Measurements from ENCODE around the gene SPECC1L.
"Not testable (repeated sequence)": the region's sequence is repeated elsewhere in the genome, so short reads cannot be mapped to it uniquely, and the experiment has no call there.

SPECC1L gene

DNA sequence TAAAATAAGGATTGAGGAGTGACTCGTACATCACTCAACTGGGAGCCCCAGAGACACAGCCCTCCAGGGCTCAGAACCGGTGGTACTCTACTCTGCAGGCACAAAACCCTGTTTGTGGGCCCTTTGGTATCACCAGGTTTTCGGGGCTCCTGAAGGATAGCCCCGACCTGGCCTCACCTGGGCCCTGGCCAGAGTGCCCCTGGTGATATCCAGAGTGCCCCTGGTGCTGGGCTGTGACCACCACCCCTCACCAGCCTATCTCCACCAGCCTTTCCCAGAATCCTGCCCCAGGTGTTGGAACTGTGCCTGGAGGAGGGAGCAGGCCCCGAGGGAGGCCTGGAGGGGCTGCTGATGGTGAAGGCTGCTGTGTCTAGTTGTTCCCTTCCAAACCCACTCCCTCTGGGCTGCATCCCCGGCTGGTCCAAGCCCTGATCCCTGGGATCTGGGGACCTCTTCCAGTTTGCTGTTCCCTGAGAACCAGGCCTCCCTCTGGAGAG is 23.6 kb upstream of the SPECC1L start:
- DNase-seq (ENCODE audit: low read depth in 2 of 2): no peak

DNA sequence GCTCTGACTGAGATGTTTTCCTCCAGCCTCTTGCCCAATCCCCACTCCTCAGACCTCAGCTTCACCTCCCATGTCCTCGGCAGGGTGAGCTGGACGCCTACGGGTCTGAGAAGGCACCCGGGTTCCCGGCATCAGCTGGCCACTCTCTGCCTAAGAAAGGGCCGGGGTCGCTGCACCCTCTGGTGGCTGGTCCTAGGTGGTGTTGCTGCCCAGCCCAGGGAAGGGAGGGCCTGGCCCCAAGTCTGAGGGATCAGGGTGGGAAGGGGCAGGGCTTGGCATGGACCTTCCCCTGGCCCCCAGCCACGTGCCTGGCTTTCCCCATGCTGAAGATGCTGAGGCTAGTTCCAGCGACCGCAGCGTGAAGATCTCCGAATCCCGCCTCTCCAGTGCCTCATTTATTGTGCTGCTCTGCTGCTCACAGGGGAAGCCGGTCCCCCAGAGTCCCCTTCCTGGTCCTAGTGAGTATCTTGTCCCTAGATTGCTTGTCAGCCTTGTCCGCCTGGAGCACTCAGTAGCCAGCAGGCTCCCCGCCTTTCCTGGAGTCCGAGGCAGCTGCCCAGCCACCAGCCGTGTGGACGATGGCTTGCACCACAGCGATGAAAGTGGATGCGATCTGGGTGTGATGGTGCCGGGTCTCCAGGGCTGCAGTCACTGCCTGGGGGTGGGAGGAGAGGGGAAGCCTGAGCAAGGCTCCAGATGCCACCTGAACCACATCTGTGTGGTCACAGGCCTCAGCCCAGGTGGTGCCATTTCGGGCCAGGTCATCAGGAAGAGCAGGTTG is 22.9 kb upstream of the SPECC1L start:
- DNase-seq (ENCODE audit: low read depth in 2 of 2): peak; percentile 35 to 39

DNA sequence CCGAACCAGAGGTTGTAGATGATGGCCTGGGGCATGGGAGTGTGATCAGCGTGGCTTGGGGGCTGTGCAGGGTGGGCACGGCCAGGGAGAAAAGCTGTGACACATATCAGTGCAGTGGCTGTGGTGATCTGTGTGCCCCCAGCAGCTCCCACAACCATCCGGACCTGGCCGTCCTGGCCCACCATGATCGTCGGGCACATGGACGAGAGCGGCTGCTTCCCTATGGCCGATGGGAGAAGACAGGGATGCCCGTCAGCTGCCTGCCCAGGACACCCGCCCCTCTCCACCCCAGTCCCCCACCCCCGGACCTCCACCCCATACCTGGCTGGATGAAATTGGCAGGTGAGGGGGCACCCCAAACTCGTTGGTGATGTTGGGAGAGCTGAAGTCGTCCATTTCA is 22.0 kb upstream of the SPECC1L start:
- DNase-seq (ENCODE audit: low read depth in 2 of 2): not testable (repeated sequence)

DNA sequence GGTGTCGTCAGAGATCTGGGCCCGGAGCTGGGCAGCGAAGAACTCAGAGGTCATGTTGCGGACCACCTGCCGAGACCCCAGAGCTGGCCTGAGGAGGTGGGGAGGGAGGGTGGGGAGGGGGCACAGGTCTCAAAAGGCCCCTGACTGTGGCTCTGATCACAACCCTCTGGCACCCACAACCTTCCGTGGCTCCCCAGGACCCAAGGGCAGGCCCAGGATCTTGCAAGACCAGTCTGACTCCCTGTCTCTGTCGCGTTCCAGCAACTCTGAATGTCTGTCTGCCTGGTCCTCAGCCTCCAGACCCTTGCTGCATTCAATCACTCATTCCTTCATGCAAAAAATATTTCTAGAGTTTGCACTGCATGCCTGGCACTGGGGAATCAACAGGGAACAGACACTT is 21.2 kb upstream of the SPECC1L start:
- DNase-seq (ENCODE audit: low read depth in 2 of 2): not testable (repeated sequence)

DNA sequence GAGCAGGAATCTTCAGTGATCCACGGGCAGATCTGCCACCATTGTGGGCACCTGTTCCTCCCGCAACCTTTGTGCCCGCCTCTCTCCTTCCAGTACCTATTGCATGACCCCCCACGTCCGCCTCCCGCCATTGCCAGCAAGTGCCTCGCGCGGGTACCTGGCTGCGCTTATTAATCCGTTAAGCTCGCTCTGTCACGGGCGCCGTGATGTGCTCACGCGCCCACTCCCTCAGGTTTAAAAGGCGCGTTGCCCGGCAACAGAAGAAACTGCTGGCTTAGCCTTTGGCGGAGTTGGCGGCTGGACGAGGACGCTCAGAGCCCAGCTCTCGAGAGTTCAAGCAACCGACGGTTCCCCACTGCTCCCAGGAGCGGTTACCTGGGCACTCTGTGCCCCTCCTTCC is 19.3 kb upstream of the SPECC1L start:
- DNase-seq (ENCODE audit: low read depth in 2 of 2): not testable (repeated sequence)

DNA sequence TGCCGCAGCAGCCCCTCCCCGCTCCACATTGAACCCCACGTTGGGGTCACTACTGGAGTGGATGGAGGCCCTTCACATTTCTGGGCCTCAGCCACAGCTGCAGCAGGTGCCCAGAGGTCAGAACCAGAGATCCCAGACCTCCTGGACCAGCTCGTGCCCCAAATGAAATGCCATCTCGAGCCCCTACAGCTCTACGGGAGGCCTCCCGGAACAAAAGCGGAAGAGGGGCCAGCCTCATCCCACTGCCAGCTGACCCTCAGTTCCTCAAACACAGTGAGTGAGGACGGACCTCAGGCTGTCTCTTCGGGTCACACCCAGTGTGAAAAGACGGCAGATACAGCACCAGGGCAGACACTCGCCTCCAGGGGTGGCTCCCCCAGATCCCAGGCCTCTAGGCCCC is 17.5 kb upstream of the SPECC1L start:
- not testable (repeated sequence) for DNase-seq (ENCODE audit: low read depth in 2 of 2)

DNA sequence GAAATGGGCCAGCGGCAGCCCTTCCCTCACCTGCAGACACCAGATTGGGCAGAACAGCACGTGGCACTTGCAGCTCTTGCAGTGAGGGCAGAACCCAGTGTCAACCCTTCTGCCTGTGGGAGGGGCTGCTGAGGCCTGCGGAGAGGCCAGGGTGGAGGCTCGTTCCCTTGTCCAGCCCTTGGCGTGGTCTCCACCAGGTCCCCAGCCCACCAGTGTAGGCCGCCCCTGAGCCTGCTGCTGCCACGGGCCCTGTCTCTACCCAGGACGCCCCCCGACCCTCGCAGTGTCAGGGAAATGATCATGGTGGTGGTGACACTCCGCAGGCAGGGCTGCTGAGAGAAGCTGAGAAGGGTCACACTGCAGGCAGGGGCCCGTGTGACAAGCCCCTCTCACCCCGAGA is 14.5 kb upstream of the SPECC1L start:
- not testable (repeated sequence) for DNase-seq (ENCODE audit: low read depth in 2 of 2)

DNA sequence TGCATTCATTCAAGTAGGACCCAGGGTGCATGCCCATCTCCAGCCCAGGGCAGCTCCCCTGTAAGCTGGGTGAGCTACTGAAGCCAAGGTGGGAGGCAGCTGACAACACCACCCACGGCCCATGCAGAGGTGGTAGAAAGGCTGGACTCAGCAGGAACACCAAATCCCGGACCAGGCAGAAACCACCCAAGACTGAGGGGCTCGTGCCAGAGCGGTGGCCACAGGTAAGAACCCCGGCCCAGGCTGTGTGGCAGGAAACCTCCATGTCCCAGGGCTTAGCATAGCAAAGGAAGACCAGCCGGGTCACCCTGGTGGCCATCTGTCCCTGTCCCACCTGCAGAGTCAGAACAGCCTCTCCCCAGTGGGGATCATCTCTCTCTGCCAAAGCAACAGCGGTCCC is 13.9 kb upstream of the SPECC1L start:
- DNase-seq (ENCODE audit: low read depth in 2 of 2): not testable (repeated sequence)

DNA sequence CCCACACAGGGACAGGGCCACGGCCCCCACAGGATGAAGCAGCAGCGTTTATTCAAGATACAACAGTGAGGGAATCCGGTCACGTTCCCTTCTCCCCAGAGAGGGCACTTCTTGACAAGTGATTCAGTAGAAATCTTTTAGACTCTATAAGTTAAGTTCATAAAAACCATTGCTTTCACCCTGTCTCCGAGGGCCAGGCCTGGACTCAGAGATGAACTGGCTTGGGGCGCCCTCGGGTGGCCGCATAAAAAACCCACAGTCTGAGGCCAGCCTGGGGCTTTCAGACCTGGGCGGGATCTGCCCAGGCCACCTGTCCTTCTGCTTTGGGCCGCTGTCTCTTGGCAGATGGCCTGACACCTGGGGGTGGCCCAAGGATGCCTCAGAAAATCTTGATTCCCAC is 11.2 kb upstream of the SPECC1L start:
- DNase-seq (ENCODE audit: low read depth in 2 of 2): peak; percentile 50 to 54

DNA sequence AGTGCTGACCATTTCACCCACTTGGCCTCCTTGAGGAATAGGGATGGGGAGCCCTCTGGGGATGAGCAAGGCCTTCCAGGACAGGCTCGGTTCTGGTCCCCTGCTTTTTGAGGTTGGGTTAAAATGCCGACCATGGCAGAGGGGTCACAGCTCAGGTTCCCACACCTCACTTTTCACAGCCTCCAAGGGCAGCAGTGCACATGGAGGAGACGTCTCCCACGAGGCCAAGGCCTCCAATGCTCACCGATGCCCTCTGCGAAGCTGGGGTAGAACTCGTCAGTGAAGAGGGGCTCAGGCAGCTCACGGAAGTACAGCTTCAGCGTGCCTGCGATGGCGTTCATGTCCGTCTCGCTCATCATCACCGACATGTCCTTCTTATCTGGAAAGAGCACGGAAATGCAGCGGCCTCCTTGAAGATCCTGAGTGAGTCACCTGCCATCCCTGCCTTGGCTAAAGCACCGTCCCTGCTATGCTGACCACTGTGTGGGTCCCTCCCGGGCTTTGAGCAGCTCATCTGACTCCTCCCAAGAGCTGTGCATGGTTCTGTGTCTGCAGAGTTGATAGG is 8.4 kb upstream of the SPECC1L start:
- not testable (repeated sequence) for DNase-seq (ENCODE audit: low read depth in 2 of 2)

DNA sequence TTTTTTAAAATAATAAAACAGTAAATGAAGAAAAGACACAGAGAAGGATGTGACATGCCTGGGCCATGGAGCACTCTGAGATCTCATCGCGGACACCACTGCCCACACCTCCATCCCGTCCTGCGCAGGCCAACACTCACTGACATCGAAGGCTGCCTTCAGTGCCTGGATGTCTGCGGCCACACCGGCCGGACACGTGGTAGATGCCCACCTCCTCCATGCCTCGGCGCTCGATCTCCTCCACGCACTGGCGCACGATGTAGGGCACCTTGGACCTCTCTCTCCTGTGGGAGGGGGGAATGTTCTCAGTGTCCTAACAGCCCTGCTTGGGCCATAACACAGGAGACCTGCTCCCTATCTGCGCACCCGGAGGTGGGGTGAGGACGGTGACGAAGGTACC is 7.2 kb upstream of the SPECC1L start:
- DNase-seq (ENCODE audit: low read depth in 2 of 2): not testable (repeated sequence)

DNA sequence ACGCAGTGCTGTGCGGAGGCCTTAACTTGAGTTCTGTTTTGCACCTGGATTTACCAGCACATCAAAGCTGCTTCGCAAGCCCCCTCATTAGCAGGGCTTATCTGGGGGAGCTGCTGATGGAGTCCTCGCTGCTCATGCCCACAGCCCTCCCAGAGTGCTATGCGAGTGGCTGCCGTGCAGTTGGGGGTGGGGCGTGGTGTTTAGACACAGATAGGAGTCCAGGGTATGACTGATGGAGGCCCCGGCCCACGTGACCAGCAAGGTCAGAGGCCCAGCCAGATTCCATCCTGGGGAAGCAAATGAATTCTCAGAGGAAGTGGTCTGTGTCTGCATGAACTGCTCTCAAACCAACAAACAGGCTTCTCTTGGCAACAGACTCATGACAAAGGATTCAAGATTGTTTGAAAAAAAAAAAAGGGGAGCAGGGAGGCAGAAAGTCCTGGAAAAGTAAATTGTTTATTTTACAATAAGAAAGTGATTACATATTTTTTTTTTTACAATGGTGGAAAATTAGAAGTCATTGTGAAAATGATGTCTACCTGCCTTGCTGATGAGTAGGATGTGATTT is 6.2 kb upstream of the SPECC1L start:
- DNase-seq (ENCODE audit: low read depth in 2 of 2): not testable (repeated sequence)

DNA sequence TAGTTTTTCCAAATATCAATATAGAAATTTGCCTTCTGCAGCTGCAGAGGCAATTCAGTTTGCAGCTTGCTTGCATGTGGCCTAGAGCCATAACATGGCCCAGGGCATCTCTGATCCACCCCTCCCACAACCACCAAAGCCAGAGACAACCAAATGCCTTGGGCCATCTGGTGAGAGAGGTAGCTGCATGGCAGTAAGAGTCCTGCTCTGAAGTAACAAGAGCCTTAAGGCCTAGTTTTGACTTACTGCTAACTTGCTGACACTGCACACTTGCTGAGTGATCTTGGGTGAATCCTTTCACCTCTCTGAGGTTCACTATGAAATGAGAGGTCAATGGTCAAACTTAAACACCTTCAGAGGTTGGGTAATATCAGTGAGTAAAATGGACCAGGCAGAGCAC is 4.9 kb upstream of the SPECC1L start:
- no peak for DNase-seq (ENCODE audit: low read depth in 2 of 2)

DNA sequence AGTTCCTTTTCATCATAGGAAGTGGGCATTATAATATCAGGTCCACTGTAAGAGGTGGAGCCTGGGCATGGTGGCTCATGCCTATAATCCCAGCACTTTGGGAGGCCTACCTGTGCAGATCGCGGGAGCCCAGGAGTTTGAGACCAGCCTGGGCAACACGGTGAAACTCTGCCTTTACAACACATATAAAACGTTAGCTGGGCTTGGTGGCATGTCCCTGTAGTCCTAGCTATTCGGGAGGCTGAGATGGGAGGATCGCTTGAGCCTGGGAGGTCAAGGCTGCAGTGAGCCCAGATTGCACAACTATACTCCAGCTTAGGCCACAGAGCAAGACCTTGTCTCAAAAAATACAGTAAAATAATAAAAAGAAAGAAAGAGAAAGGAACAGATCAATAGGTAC is 4.1 kb upstream of the SPECC1L start:
- not testable (repeated sequence) for DNase-seq (ENCODE audit: low read depth in 2 of 2)

DNA sequence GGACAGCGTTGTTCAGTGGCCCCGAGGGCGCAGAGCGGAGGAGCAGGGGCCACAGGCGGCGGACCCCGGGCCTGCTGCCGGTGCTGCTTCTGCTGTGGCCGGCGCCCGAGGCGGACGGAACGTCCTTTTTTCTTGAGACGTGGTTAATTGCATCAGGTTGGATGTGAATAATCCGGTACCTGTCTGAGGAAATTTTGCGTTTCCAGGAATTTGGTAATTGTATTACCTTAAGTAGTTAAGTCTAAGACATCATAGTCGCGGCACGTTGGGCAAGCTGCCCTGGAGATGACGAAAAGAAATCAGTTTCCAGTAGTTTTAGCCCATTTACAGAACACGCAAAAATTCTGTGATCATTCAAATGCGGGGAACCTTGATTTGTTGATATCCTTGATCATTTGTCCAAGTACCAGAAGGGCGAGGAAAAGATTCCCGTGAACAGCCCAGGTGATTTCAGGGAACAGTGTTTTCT is 789 bp downstream of the SPECC1L start:
- DNase-seq (ENCODE audit: low read depth in 2 of 2): no peak

DNA sequence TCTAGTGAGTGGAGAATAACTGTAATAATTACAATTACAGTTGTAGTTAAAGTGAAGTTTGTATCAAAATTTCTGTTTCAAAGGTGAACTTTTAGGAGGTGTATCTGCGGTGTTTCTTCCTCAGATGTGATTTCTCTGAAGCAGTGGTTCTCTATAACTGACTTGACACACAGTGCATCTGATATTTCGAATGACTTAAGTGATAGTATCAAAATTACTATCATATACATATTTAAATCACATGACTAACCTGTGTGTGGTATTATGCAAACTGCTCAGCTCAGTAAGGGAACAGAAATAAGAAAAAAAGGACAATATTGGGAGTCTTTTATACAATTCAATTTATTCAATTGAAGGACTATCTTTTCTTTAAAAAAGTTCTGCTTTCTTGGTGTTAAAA is 2.4 kb downstream of the SPECC1L start:
- DNase-seq (ENCODE audit: low read depth in 2 of 2): not testable (repeated sequence)

DNA sequence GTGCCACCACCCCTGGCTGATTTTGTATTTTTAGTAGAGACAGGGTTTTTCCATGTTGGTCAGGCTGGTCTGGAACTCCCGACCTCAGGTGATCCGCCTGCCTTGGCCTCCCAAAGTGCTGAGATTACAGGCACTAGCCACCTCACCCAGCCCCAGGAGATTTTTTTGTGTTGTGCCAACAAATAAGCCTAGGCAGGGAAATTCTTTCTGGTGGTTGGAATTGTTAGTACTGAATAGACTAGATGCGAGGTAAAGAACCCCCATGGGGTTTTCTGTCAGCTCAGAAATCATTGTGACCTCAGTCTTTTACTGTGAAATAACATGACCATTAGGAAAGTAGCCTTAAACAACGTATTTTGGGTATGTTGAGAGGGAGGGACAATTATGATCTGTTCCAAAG is 3.3 kb downstream of the SPECC1L start:
- not testable (repeated sequence) for DNase-seq (ENCODE audit: low read depth in 2 of 2)

DNA sequence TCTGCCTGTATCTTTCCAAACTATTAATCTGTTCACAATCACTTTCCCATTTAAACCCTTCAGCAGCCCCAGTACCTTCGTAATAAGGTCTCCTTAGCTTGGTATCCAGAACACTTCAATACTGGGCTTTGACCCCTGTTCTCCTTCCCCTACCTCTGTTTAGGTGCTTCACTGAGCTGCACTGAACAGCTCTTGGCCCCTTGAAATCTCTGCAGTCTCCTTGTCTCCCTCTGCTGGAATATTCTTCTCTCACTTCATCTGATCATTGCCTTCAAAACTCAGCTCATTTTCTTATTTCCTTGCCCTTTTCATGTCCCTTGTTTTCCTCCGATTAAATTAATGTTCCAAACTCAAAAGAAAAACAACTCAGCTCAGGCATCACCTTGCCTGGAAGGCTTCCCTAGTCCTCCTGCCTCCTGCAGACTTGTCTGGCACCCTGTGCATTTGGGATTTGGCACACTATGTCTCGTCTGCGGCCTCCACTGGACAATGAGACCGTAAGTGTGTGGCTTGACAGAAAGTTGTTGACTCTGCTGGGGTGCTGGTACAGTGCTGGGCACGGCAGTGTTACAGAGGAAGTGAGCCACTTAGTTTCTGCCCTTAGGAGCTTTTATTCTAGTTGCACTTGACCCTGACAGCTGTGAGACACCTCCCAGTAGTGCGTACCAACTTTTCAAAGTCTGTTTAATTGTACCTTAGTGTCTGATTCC is 4.2 kb downstream of the SPECC1L start:
- DNase-seq (ENCODE audit: low read depth in 2 of 2): not testable (repeated sequence)

DNA sequence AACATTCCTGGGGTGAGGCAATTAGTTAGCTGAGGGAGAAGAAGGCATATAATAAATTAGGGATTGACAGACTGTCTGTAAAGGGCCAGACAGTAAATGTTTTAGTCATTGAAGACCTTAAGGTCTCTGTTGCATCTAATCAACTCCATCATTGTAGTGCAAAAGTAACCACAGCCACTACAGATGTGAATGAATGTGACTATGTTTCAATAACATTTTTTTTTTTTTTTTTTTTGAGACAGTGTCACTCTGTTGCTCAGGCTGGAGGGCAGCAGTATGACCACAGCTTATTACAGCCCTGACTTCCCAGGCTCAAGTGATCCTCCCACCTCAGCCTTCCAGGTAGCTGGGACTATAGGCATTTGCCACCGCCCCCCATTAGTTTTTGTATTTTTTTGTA is 9.7 kb downstream of the SPECC1L start:
- DNase-seq (ENCODE audit: low read depth in 2 of 2): not testable (repeated sequence)

DNA sequence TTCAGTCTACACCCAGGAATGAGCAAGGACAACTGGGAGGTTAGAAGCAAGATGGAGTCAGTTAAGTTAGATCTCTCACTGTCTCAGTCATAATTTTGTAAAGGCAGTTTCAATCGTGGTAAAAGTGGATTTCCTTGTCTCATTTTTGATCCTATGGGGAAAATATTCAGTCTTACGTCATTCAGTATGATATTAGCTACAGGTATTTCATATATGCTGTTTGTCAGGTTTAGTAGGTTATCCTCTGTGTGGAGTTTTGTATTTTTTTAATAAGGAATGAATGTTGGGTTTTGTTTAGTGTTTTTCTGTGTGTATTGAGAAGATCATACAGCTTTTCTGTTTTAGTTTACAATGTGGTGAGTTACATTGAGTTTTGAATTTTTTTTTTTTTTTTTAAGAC is 11.8 kb downstream of the SPECC1L start:
- no peak for DNase-seq (ENCODE audit: low read depth in 2 of 2)

DNA sequence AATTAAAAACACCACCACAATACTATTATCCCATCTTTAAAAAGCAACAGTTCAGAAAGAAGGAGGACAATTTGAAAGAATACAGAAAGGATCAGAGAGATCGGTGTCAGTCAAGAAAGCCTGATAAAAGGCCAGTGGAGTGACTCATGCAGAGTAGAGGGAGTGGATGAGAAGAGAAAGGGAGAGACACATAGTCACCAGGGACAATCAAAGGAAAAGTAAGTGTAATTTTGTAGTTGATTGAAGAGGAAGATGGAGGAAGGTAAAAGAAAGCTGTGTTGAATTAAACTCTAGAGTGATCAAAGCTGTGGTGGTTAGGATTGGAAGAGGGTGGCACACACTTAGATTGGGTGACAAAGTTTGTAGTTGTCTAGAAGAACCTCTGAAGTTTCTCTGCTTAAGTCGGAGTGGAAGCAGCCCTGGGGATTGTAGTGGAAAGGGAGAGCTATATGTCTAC is 14.1 kb downstream of the SPECC1L start:
- no peak for DNase-seq (ENCODE audit: low read depth in 2 of 2)

DNA sequence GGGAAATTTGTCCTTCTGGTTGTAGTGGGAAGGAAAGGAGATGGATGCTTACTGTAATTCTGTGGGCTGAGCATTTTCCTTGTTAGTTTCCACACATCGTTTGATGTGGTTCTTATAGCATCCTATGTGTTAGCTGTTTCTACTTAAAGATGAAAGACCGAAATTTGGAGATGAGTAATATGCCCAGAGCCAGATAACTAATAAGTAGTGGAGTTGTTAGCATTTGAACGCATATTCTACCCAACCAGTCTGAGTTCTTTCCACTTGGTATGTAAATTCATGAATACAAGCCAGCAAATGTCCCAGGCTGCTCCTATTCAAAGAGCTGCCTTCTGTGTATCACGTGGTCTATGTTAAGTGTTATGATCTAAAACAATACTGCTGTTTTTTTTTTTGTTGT is 14.6 kb downstream of the SPECC1L start:
- DNase-seq (ENCODE audit: low read depth in 2 of 2): no peak
